Tibial nerve (tissue), 3 donors: ENCODE data around the gene TMUB2.

Experiments used
- POLR2A ChIP-seq, 2 donors: fragments of 450-650 bp; IDR thresholded peaks; one replicate each; pipeline ENCODE4 v1.6.1; 2017; ENCODE audit warnings: antibody characterized with exemption in 2 of 2, mild to moderate bottlenecking in 2 of 2, moderate library complexity in 2 of 2
- TF ChIP-seq, protein P1 (sequence below), 5 experiments: fragments of 200-600 bp in 3 of 5; fragments of 450-650 bp in 2 of 5; sonication (generic) in 3 of 5; IDR thresholded peaks; one replicate each; pipeline ENCODE4 v1.5.1; 2016 to 2019; ENCODE audit warnings: antibody characterized with exemption in 5 of 5, mild to moderate bottlenecking in 3 of 5, moderate library complexity in 2 of 5

DNA sequence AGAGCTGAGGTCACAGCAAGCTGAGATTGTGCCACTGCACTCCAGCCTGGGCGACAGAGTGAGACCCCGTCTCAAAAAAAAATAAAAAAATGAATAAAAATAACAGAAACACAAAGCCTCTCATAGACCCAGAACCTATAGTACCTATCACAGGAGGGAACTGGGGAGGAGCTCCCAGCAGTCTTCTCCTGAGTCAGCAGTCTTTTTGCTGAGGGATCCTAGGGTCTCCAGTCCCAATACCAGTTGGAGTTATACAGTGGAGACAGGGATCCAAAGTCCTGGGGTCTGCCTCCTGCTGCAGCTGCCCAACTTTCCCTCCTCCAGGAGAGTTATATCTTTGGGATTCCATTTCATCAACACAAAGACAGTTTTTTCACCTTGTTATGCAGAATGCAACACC is 3.7 kb upstream of the TMUB2 start:
- TF ChIP-seq, protein P1, sequence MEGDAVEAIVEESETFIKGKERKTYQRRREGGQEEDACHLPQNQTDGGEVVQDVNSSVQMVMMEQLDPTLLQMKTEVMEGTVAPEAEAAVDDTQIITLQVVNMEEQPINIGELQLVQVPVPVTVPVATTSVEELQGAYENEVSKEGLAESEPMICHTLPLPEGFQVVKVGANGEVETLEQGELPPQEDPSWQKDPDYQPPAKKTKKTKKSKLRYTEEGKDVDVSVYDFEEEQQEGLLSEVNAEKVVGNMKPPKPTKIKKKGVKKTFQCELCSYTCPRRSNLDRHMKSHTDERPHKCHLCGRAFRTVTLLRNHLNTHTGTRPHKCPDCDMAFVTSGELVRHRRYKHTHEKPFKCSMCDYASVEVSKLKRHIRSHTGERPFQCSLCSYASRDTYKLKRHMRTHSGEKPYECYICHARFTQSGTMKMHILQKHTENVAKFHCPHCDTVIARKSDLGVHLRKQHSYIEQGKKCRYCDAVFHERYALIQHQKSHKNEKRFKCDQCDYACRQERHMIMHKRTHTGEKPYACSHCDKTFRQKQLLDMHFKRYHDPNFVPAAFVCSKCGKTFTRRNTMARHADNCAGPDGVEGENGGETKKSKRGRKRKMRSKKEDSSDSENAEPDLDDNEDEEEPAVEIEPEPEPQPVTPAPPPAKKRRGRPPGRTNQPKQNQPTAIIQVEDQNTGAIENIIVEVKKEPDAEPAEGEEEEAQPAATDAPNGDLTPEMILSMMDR (IDR thresholded peaks at IDR 0.05), result no peak
- TF ChIP-seq POLR2A (IDR thresholded peaks at IDR 0.05), result no peak
